Neural cell (in vitro differentiated cells): ENCODE measurements around the gene ANKDD1B. TPM values are rescaled to one million over a fixed set of nuclear protein-coding genes. Genes with fewer than 3 reads are reported as not detected.
A peak's percentile ranks its signal among the peaks of the same experiment; 100 is the strongest.

Source experiments
- H2AFZ ChIP-seq: fragments of 200-600, 300-800 bp; sonication (generic), shearing (Covaris generic); 2 replicates; pipeline ENCODE4 v1.6.0; 2014; ENCODE audit warnings: low read depth, mild to moderate bottlenecking, antibody characterized with exemption, low read length, moderate library complexity
- H3F3A ChIP-seq: fragments of 200-600 bp; shearing (Covaris generic); 2 replicates; pipeline ENCODE4 v1.6.1; 2016; ENCODE audit warnings: mild to moderate bottlenecking, moderate library complexity, mixed read lengths, antibody characterized with exemption, low read length; ENCODE audit not compliant: insufficient read depth, poor library complexity, severe bottlenecking
- H3K27ac ChIP-seq: fragments of 200-600, 300-800 bp; sonication (generic), shearing (Covaris generic); 2 replicates; pipeline ENCODE4 v1.5.1; 2014; ENCODE audit warnings: mild to moderate bottlenecking, low read length, moderate library complexity
- H3K27me3 ChIP-seq: fragments of 300-800, 200-600 bp; sonication (generic), shearing (Covaris generic); 2 replicates; pipeline ENCODE4 v1.6.0; 2014; ENCODE audit warnings: mild to moderate bottlenecking, low read depth, low read length, moderate library complexity; ENCODE audit not compliant: insufficient read depth
- H3K36me3 ChIP-seq: fragments of 300-800, 200-600 bp; sonication (generic), shearing (Covaris generic); 2 replicates; pipeline ENCODE4 v1.5.1; 2014; ENCODE audit warnings: mild to moderate bottlenecking, antibody characterized with exemption, low read length, moderate library complexity; ENCODE audit not compliant: insufficient read depth
- H3K4me2 ChIP-seq: fragments of 300-800, 200-600 bp; sonication (generic), shearing (Covaris generic); 2 replicates; pipeline ENCODE4 v1.6.0; 2014; ENCODE audit warnings: mild to moderate bottlenecking, low read length
- H3K4me3 ChIP-seq: fragments of 300-800, 200-600 bp; sonication (generic), shearing (Covaris generic); 2 replicates; pipeline ENCODE4 v1.5.1; 2014; ENCODE audit warnings: mild to moderate bottlenecking, low read length, moderate library complexity
- H3K79me2 ChIP-seq: fragments of 200-600 bp; shearing (Covaris generic); replicated peaks from 2 replicates; pipeline ENCODE4 v1.6.0; 2014; ENCODE audit warnings: mild to moderate bottlenecking, low read length, moderate library complexity; ENCODE audit not compliant: insufficient read depth
- H3K9ac ChIP-seq: fragments of 300-800, 200-600 bp; sonication (generic), shearing (Covaris generic); 2 replicates; pipeline ENCODE4 v1.6.1; 2016; ENCODE audit warnings: mild to moderate bottlenecking, low read length, mixed read lengths
- H3K9me2 ChIP-seq: fragments of 200-600 bp; shearing (Covaris generic); 2 replicates; pipeline ENCODE4 v1.6.1; 2016; ENCODE audit warnings: mild to moderate bottlenecking, low read length, mixed read lengths; ENCODE audit not compliant: insufficient read depth
- H3K9me3 ChIP-seq: fragments of 200-600, 300-800 bp; sonication (generic), shearing (Covaris generic); 2 replicates; pipeline ENCODE4 v1.6.1; 2016; ENCODE audit warnings: mild to moderate bottlenecking, mixed run types, low read length, moderate library complexity, mixed read lengths
- H4K20me1 ChIP-seq: fragments of 200-600 bp; shearing (Covaris generic); 2 replicates; pipeline ENCODE4 v1.6.1; 2016; ENCODE audit warnings: mild to moderate bottlenecking, mixed run types; ENCODE audit not compliant: insufficient read depth
- EP300 ChIP-seq: fragments of 450-650 bp; conservative IDR thresholded peaks from 2 replicates; pipeline ENCODE4 v1.6.1; 2014; ENCODE audit warnings: antibody characterized with exemption, mild to moderate bottlenecking, moderate library complexity; ENCODE audit not compliant: poor library complexity, severe bottlenecking
- EZH2 ChIP-seq: fragments of 200-600, 300-800 bp; shearing (Covaris generic), sonication (generic); IDR thresholded peaks from 2 replicates; pipeline ENCODE4 v1.6.1; 2014; ENCODE audit warnings: antibody characterized with exemption, low read length, borderline replicate concordance, mild to moderate bottlenecking; ENCODE audit not compliant: insufficient read depth, poor library complexity, severe bottlenecking
- MXI1 ChIP-seq: fragments of 450-650 bp; conservative IDR thresholded peaks from 2 replicates; pipeline ENCODE4 v1.6.1; 2014; ENCODE audit warnings: antibody characterized with exemption, mild to moderate bottlenecking; ENCODE audit not compliant: poor library complexity, severe bottlenecking
- POLR2AphosphoS5 ChIP-seq: IDR thresholded peaks from 2 replicates; pipeline ENCODE4 v1.6.1; 2012
- RAD21 ChIP-seq: fragments of 450-650 bp; conservative IDR thresholded peaks from 2 replicates; pipeline ENCODE4 v1.6.1; 2014; ENCODE audit warnings: antibody characterized with exemption, mild to moderate bottlenecking, moderate library complexity
- REST ChIP-seq: IDR thresholded peaks from 2 replicates; pipeline ENCODE4 v1.6.1; 2012; ENCODE audit warnings: borderline replicate concordance
- SMC3 ChIP-seq: fragments of 450-650 bp; conservative IDR thresholded peaks from 2 replicates; pipeline ENCODE4 v1.6.1; 2014; ENCODE audit warnings: antibody characterized with exemption, mild to moderate bottlenecking, moderate library complexity; ENCODE audit not compliant: poor library complexity
- TAF1 ChIP-seq: IDR thresholded peaks from 2 replicates; pipeline ENCODE4 v1.6.1; 2012; ENCODE audit warnings: low read depth
- polyA plus RNA-seq: library from polyadenylated mRNA; depleted of rRNA; stranded (reverse); fragments of >200 nt; gene quantifications from 2 replicates; pipeline ENCODE4 v1.2.3, GENCODE V29; 2014
- TF ChIP-seq, protein P1 (sequence below): fragments of 450-650 bp; IDR thresholded peaks from 2 replicates; pipeline ENCODE4 v1.5.1; 2014; ENCODE audit warnings: antibody characterized with exemption, mild to moderate bottlenecking, moderate library complexity; ENCODE audit not compliant: poor library complexity, severe bottlenecking

The ANKDD1B gene
- polyA plus RNA-seq, 1 donor from 2014 or later, result 0.37 TPM

GRCh38 chr5:75678155-75678554 is 66.9 kb downstream of the ANKDD1B start:
- H3K4me3 ChIP-seq, result no peak overlapping the region
- H4K20me1 ChIP-seq, result no peaks in the 10 kb centered on the region
- H3F3A ChIP-seq, result no peaks in the 10 kb centered on the region
- no peak overlapping the region for H2AFZ ChIP-seq
- no peaks in the 10 kb centered on the region for H3K27me3 ChIP-seq
- no peaks in the 10 kb centered on the region for H3K9me3 ChIP-seq
- H3K9me2 ChIP-seq, result no peaks in the 10 kb centered on the region
- TF ChIP-seq TAF1, result no peak
- TF ChIP-seq RAD21, result no peak
- TF ChIP-seq POLR2AphosphoS5, result no peak
- no peak for TF ChIP-seq EZH2
- TF ChIP-seq SMC3, result no peak
- no peak for TF ChIP-seq EP300
- no peak for TF ChIP-seq REST
- TF ChIP-seq, protein P1, sequence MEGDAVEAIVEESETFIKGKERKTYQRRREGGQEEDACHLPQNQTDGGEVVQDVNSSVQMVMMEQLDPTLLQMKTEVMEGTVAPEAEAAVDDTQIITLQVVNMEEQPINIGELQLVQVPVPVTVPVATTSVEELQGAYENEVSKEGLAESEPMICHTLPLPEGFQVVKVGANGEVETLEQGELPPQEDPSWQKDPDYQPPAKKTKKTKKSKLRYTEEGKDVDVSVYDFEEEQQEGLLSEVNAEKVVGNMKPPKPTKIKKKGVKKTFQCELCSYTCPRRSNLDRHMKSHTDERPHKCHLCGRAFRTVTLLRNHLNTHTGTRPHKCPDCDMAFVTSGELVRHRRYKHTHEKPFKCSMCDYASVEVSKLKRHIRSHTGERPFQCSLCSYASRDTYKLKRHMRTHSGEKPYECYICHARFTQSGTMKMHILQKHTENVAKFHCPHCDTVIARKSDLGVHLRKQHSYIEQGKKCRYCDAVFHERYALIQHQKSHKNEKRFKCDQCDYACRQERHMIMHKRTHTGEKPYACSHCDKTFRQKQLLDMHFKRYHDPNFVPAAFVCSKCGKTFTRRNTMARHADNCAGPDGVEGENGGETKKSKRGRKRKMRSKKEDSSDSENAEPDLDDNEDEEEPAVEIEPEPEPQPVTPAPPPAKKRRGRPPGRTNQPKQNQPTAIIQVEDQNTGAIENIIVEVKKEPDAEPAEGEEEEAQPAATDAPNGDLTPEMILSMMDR, result no peak
- no peak for TF ChIP-seq MXI1
- H3K79me2 ChIP-seq, result no peaks in the 10 kb centered on the region
- H3K27ac ChIP-seq, result no peak overlapping the region
- H3K36me3 ChIP-seq, result no peaks in the 10 kb centered on the region
- H3K4me2 ChIP-seq, result no peak overlapping the region
- H3K9ac ChIP-seq, result no peak overlapping the region

- H3K4me2 ChIP-seq, result no peak overlapping the region
- no peaks in the 10 kb centered on the region for H3K9me2 ChIP-seq
- no peaks in the 10 kb centered on the region for H3K36me3 ChIP-seq
- TF ChIP-seq RAD21, result peak; percentile 73
- TF ChIP-seq MXI1, result no peak
- no peak for TF ChIP-seq EZH2
- TF ChIP-seq POLR2AphosphoS5, result no peak
- TF ChIP-seq, protein P1, result peak; percentile 65
- peak; percentile 72 for TF ChIP-seq SMC3
- H3K4me3 ChIP-seq, result no peak overlapping the region
- H3K27me3 ChIP-seq, result no peaks in the 10 kb centered on the region
- H2AFZ ChIP-seq, result no peak overlapping the region
- H3F3A ChIP-seq, result no peaks in the 10 kb centered on the region
- no peak overlapping the region for H3K27ac ChIP-seq
- no peak overlapping the region for H3K9ac ChIP-seq
- H4K20me1 ChIP-seq, result no peaks in the 10 kb centered on the region
- H3K9me3 ChIP-seq, result no peaks in the 10 kb centered on the region
- no peaks in the 10 kb centered on the region for H3K79me2 ChIP-seq
Measured at GRCh38 chr5:75681125-75681830, 70.0 kb downstream of the ANKDD1B start.
